Fibroblast of lung (primary cell): ENCODE results near the gene TMEM132D. TPM values are rescaled to one million over a fixed set of nuclear protein-coding genes. Genes with fewer than 3 reads are reported as not detected.

ENCODE experiments used
- DNase-seq, 2 donors: peaks; one replicate each; pipeline versions ENCODE4 v3.0.0 to v3.0.0-alpha.2; 2010; ENCODE audit warnings: low read depth in 2 of 2
- H2AFZ ChIP-seq: 2 replicates; pipeline ENCODE4 v1.5.1; 2012; ENCODE audit warnings: low read length, control low read depth, inconsistent platforms
- H3K27ac ChIP-seq: 2 replicates; pipeline ENCODE4 v1.5.1; 2011; ENCODE audit warnings: low read length, control low read depth; ENCODE audit not compliant: insufficient read depth
- H3K27me3 ChIP-seq: 2 replicates; pipeline ENCODE4 v1.5.1; 2011; ENCODE audit warnings: mild to moderate bottlenecking, low read length; ENCODE audit not compliant: control insufficient read depth, insufficient read depth
- H3K36me3 ChIP-seq: 2 replicates; pipeline ENCODE4 v1.5.1; 2011; ENCODE audit warnings: low read length; ENCODE audit not compliant: control insufficient read depth, insufficient read depth
- H3K4me1 ChIP-seq: 2 replicates; pipeline ENCODE4 v1.5.1; 2011; ENCODE audit warnings: low read length; ENCODE audit not compliant: control insufficient read depth, insufficient read depth; ENCODE audit errors: extremely low read depth
- H3K4me2 ChIP-seq: 2 replicates; pipeline ENCODE4 v1.5.1; 2011; ENCODE audit warnings: low read length, control low read depth; ENCODE audit not compliant: insufficient read depth; ENCODE audit errors: extremely low read depth
- H3K4me3 ChIP-seq, 4 experiments: fragments of 200-600 bp in 1 of 4; sonication (generic) in 1 of 4; replicated peaks in 1 of 4; 2 replicates each; pipeline ENCODE4 v1.5.1; 2011 to 2016; ENCODE audit warnings: low read length in 4 of 4, low read depth in 3 of 4, mild to moderate bottlenecking in 3 of 4, control low read depth in 2 of 4, inconsistent platforms in 1 of 4, mixed read lengths in 1 of 4; ENCODE audit not compliant: insufficient read depth in 1 of 4; ENCODE audit errors: control extremely low read depth in 1 of 4
- H3K79me2 ChIP-seq: 2 replicates; pipeline ENCODE4 v1.5.1; 2012; ENCODE audit warnings: mild to moderate bottlenecking, low read length, inconsistent platforms; ENCODE audit not compliant: control insufficient read depth, insufficient read depth
- H3K9ac ChIP-seq: 2 replicates; pipeline ENCODE4 v1.5.1; 2011; ENCODE audit warnings: mild to moderate bottlenecking, low read length, control low read depth; ENCODE audit not compliant: insufficient read depth
- H3K9me3 ChIP-seq: 2 replicates; pipeline ENCODE4 v1.5.1; 2012; ENCODE audit warnings: low read depth, low read length; ENCODE audit not compliant: control insufficient read depth, insufficient read depth
- H4K20me1 ChIP-seq: 2 replicates; pipeline ENCODE4 v1.5.1; 2011; ENCODE audit warnings: low read length; ENCODE audit not compliant: control insufficient read depth, insufficient read depth; ENCODE audit errors: extremely low read depth
- CTCF ChIP-seq, 2 donors: IDR thresholded peaks in 1 of 2; conservative IDR thresholded peaks in 1 of 2; 1 replicate in 1 of 2; 2 replicates in 1 of 2; pipeline ENCODE4 v1.5.1; 2011 to 2012; ENCODE audit warnings: low read length in 2 of 2, control low read depth in 1 of 2, inconsistent platforms in 1 of 2, low read depth in 1 of 2, mild to moderate bottlenecking in 1 of 2
- EZH2 ChIP-seq: IDR thresholded peaks from 2 replicates; pipeline ENCODE4 v1.5.1; 2012; ENCODE audit warnings: low read length, control low read depth, mild to moderate bottlenecking; ENCODE audit errors: missing control alignments
- polyA plus RNA-seq, 2 donors: library from polyadenylated mRNA; depleted of rRNA in 1 of 2; stranded (reverse) in 1 of 2; unstranded in 1 of 2; fragments of >200 nt; gene quantifications; 2 replicates each; pipeline ENCODE4 v1.2.1, GENCODE V29; 2011 to 2012; ENCODE audit warnings: missing spikeins in 1 of 2
- total RNA-seq: library from RNA; depleted of rRNA; stranded (reverse); fragments of >200 nt; gene quantifications from 2 replicates; pipeline ENCODE4 v1.2.1, GENCODE V29; 2014

The TMEM132D gene
- total and polyA plus RNA-seq, 2 donors (not counting 1 experiment from before 2014, with no cell fraction given): not detected

DNA sequence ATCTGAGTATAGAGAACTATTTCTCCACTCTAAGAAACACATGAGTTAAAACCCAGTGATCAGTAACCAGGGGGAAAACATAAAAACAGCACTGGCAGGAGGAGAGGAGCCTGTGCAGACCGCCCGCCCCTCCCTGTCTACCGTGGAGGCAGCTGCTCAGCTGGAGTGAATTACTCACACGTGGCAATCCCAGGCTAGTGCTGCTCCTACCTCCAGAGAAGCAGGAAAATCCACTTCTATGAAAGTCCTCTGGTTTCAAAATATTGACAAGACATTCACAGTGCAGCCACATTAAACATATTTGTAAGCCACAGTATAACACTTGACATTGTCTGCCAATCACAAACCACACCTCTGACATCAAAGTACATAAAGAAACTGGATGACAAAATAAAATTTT, 16.7 kb downstream of the TMEM132D start:
- Histone ChIP-seq H3K4me3 (no peak overlapping the region), H3K4me1 (no peaks in the 10 kb centered on the region), H3K27ac (no peak overlapping the region), H4K20me1 (no peaks in the 10 kb centered on the region), H2AFZ (no peak overlapping the region), H3K4me2 (no peak overlapping the region), H3K27me3 (no peaks in the 10 kb centered on the region), H3K79me2 (no peaks in the 10 kb centered on the region), H3K9me3 (no peaks in the 10 kb centered on the region), H3K9ac (no peak overlapping the region), H3K36me3 (no peaks in the 10 kb centered on the region)
- TF ChIP-seq EZH2: no peak
- TF ChIP-seq CTCF (conservative IDR thresholded peaks at IDR 0.05 in 1 of 2, IDR thresholded peaks at IDR 0.05 in 1 of 2; ENCODE audit: low read depth in 1 of 2, low read length in 2 of 2): no peak
- peak in 1 of 2 donors; percentile 62 for DNase-seq

- Histone ChIP-seq H3K27ac (no peak overlapping the region), H2AFZ (no peak overlapping the region), H3K27me3 (no peaks in the 10 kb centered on the region), H3K9me3 (no peaks in the 10 kb centered on the region), H3K4me3 (no peak overlapping the region), H3K4me1 (no peaks in the 10 kb centered on the region), H3K9ac (no peak overlapping the region), H3K79me2 (no peaks in the 10 kb centered on the region), H3K4me2 (no peak overlapping the region), H4K20me1 (no peaks in the 10 kb centered on the region), H3K36me3 (no peaks in the 10 kb centered on the region)
- DNase-seq: no peak
- TF ChIP-seq CTCF (conservative IDR thresholded peaks at IDR 0.05 in 1 of 2, IDR thresholded peaks at IDR 0.05 in 1 of 2; ENCODE audit: low read depth in 1 of 2, low read length in 2 of 2): no peak
- no peak for TF ChIP-seq EZH2
Observed at GRCh38 chr12:129886541-129886940, 17.3 kb downstream of the TMEM132D start.

- H3K36me3 ChIP-seq: no peaks in the 10 kb centered on the region
- no peak overlapping the region for H2AFZ ChIP-seq
- no peaks in the 10 kb centered on the region for H3K4me1 ChIP-seq
- H3K4me3 ChIP-seq: no peak overlapping the region
- H3K79me2 ChIP-seq: no peaks in the 10 kb centered on the region
- no peak overlapping the region for H3K27ac ChIP-seq
- H4K20me1 ChIP-seq: no peaks in the 10 kb centered on the region
- no peak for DNase-seq
- TF ChIP-seq EZH2: no peak
- no peak for TF ChIP-seq CTCF (conservative IDR thresholded peaks at IDR 0.05 in 1 of 2, IDR thresholded peaks at IDR 0.05 in 1 of 2; ENCODE audit: low read depth in 1 of 2, low read length in 2 of 2)
- H3K27me3 ChIP-seq: no peaks in the 10 kb centered on the region
- H3K9ac ChIP-seq: no peak overlapping the region
- no peaks in the 10 kb centered on the region for H3K9me3 ChIP-seq
- no peak overlapping the region for H3K4me2 ChIP-seq
Observed at GRCh38 chr12:129885287-129885686, 18.5 kb downstream of the TMEM132D start.
